Measurements from ENCODE around the gene DAPL1. TPM values are rescaled to one million over a fixed set of nuclear protein-coding genes. Genes with fewer than 3 reads are reported as not detected.

Gene DAPL1
- total RNA-seq, 1 experiment from 2014 or later: not detected

DNA sequence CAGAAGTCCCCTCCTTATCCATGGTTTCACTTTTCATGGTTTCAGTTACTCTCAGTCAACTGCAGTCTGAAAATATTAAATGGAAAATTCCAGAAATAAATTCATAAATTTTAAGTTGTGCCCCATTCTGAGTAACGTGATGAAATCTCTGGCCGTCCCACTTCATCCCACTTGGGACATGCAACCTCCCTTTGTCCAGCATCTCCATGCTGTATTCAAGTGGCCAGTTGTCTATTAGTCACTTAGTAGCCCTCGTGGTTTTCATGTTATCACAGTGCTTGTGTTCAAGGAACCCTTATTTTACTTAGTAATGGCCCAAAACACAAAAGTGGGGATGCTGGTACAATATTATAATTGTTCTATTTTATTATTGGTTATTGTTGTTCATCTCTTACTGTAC, 18.0 kb upstream of the DAPL1 start:
- no peak for DNase-seq (ENCODE audit: low read depth)

- DNase-seq (ENCODE audit: low read depth): peak; percentile 23
These were observed 16.9 kb upstream of the DAPL1 start for GRCh38 chr2:158778243-158778642.

- no peak for DNase-seq (ENCODE audit: low read depth)
These were observed 15.5 kb upstream of the DAPL1 start for GRCh38 chr2:158779621-158780020.

- DNase-seq (ENCODE audit: low read depth): peak; percentile 62
These were observed 13.7 kb upstream of the DAPL1 start for GRCh38 chr2:158781353-158781961.

- DNase-seq (ENCODE audit: low read depth): peak; percentile 15
These were observed 13.0 kb upstream of the DAPL1 start for GRCh38 chr2:158782136-158782535.

DNA sequence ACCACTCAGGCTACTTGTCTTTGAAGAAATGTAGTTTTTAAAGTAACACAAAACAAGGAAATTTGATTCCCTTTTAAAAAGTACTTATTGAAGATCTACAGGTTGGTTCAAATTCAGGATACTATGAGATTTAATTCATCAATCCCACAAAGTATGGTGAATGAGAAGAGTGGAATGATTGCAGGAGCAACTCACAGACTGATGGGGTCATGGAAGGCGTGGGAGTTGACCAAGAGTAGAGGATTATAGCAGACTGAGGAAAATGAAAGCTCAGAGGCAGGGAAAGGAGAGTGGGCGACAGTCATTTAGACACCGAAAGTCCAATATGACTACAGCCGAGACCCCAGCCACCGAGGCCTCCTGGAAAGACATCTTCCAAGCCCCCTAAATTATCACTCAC, 12.5 kb upstream of the DAPL1 start:
- peak; percentile 20 for DNase-seq (ENCODE audit: low read depth)

DNA sequence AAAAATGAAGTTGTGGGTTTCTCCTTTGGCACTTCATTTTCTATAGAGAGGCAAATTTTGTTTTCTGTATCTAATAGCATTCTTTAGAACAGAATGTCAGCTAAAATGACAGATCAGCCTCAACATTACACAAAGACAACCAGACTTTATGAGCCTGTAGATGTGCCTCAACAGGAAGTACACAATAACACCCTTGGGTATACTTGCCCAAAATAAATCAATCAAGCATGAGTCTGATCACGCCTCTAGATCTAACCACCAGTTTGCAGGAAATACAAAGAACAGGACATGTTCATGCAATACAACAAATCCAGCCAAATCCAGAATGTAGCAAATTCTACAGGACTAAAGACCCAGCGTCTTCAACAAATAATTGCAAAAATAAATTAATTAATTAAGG, 11.2 kb upstream of the DAPL1 start:
- no peak for DNase-seq (ENCODE audit: low read depth)

DNA sequence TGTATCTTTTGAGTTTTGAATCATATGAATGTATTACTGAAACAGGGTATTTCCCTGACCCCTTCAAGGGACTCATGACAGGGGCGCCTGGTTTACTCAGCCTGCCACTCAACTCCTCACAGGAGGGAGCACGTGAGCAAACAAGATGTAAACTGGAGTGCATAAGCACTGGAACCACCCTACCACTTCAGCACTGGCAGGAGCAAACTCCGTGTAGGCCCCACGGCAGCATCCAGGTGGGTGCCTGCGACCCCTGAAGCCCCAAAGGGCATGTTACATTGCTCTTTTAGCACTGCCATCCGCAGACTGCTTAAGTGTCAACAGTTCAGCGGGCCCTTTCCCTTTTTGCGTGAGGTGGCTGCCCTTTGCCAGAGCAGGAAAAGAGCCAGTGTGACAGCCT, 8.2 kb upstream of the DAPL1 start:
- no peak for DNase-seq (ENCODE audit: low read depth)

DNA sequence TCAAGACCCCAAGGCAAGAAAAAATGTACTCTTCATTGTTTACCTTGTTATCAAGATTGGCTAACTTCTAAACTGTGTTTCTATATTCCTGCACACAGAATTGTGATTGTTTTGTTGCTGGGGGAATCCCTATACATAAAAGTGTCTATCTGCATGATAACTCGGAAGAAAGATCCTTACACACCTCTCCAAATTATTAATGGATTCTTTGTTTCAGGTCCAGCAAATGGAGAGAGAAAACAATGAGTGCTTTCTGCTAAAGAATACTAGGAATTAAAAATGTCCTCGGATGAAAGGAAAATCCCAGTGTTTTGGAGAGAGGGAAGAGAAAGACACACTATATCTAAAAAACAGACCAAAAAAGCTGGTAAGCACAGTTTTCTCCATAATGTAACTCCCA, 6.2 kb upstream of the DAPL1 start:
- no peak for DNase-seq (ENCODE audit: low read depth)

- DNase-seq (ENCODE audit: low read depth): no peak
These were observed 1.5 kb downstream of the DAPL1 start for GRCh38 chr2:158796652-158797051.

GRCh38 chr2:158797963-158798700, 3.0 kb downstream of the DAPL1 start:
- no peak for DNase-seq (ENCODE audit: low read depth)

DNA sequence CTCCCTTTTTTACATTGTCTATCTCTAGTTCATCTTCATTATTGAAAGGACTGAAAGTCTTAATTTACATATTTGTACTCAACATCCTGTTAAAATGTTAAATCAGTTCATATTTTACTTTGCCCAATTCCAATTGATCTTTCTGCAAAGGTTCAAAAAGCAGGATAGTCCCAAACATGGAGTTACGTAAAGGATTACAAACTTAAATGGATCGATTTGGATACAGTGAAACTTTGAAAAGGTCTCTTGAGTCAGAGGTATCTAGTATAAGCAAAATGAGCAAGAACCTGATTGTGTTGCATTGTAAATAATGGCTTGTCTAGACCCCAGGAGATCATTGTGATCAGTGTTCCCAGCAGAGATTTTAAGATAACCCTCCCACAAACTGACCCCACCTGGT, 4.1 kb downstream of the DAPL1 start:
- DNase-seq (ENCODE audit: low read depth): no peak

GRCh38 chr2:158803506-158803905, 8.4 kb downstream of the DAPL1 start:
- no peak for DNase-seq (ENCODE audit: low read depth)

- no peak for DNase-seq (ENCODE audit: low read depth)
These were observed 10.1 kb downstream of the DAPL1 start for GRCh38 chr2:158805255-158805654.

DNA sequence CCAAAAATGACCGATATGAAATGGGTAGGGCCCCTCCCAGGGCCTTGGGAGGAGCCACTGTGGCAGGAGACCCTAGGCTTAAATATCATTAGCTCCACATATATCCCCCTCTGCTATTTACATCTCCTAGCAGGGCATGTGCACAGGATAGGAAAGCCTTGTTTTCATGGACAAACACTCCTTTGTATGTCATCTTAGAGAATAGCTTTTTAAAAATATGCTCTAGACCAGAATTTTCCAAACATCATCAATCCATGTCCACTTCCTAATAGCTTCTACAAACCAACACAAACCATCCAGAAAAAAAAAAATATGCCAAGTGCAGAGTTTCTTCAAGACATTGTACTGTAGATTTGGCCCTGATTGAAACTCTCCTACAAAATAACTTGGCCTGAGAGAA, 10.8 kb downstream of the DAPL1 start:
- no peak for DNase-seq (ENCODE audit: low read depth)

DNA sequence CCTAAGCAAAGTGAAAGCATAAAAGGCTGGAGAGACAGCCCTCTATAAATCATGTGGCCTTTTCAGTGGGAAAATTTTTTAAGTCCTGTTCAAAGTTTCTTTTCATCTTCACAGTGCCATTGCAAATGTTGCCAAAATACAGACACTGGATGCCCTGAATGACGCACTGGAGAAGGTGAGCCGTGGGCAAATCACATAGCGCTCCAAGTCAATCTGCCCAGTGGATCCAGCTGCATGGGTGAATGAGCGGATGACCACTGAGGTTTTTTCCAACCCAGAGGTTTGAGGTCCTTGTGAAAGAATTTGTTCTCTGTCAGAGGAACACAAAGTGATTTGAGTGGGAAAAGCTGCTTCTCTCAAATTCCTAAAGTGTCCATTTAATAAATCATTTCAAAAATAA, 11.8 kb downstream of the DAPL1 start:
- DNase-seq (ENCODE audit: low read depth): no peak

GRCh38 chr2:158808426-158808825, 13.3 kb downstream of the DAPL1 start:
- no peak for DNase-seq (ENCODE audit: low read depth)

- DNase-seq (ENCODE audit: low read depth): no peak
These were observed 14.7 kb downstream of the DAPL1 start for GRCh38 chr2:158809816-158810215.

DNA sequence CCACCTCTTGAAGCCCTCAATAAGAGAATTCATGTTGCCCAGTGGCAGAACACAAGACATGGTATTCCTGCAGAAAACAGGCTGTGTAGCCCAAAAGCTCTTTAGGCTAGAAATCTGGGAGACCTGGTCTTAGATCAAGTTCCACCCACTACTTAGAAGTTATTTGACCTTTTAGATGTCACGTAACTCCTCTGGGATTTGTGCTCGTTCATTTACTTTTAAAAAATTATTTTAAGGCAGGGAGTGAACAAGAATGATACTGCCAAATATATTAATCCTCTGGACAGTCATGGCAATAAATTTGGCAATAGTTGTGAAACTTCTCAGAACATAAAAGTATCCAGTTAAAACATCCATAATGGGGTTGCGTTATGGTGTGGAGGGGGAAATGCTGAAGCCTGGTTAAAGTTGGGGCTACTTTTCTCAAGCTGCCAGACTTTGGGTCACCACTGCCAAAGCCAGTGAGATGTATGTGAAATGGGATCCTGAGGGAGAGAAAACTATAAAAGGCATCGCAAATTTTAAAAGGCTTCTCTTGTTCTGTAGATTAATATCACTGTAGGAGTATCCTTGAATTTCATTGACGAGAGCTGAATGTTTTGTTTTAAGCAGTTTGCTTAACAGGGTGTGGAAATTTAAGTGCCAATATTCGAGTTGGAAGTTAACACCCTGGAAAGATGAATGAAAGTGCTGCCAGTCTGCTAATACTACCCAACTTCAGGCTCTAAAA, 15.8 kb downstream of the DAPL1 start:
- no peak for DNase-seq (ENCODE audit: low read depth)

DNA sequence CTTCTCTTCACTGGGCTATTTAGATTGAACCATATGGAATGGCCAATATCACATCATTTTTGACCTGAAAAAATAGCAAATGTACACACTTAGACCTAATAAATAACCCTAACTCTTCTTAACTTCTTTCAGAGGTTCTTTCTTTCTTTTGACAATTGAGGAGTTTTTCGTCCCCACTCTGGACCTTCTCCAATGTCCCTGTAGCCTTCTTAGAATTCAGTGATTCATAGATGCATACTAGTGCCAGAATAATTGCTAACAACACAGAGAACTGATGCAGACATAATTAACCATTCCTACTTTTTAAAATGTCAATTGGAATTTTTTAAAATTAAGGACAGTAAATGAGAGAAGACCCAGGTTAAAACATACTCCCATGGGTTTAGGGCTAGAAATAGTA, 20.0 kb downstream of the DAPL1 start:
- DNase-seq (ENCODE audit: low read depth): no peak

GRCh38 chr2:158815658-158816057, 20.5 kb downstream of the DAPL1 start:
- DNase-seq (ENCODE audit: low read depth): no peak

- DNase-seq (ENCODE audit: low read depth): no peak
These were observed 22.5 kb downstream of the DAPL1 start for GRCh38 chr2:158817588-158817987.

DNA sequence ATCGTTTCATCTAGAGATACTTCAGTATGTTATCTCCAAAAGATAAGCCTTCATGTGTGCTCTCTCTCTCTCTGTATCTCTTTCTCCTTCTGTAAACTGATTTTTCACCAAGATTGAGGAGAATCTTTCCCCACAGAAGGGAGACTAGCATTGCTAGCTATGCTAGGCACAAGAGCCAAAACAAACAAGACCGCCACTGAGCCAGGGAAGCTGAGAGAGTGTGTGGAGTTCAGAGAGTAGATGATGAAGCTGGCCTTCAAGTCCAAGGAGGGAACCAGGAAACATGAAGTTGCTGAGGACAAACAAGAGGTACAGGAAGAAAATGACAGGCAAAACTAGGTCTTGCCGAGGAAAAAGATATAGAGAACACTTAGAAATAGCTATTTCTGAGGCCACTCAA, 23.4 kb downstream of the DAPL1 start:
- DNase-seq (ENCODE audit: low read depth): no peak

Data from RPMI7951 (cell line).